PFSK-1 (cell line): ENCODE measurements around the gene AGGF1.

ENCODE experiments used
- FOXP2 ChIP-seq: optimal IDR thresholded peaks from 2 replicates; pipeline ENCODE3; 2011; ENCODE audit warnings: borderline replicate concordance, control low read depth, inconsistent platforms; ENCODE audit not compliant: insufficient read depth; ENCODE audit errors: extremely low read length, extremely low read depth
- POLR2AphosphoS5 ChIP-seq: IDR thresholded peaks from 2 replicates; pipeline ENCODE4 v1.6.1; 2012; ENCODE audit warnings: low read depth, mild to moderate bottlenecking, control low read depth, low read length, moderate library complexity
- REST ChIP-seq, 2 experiments: IDR thresholded peaks; 2 replicates each; pipeline versions ENCODE4 v1.6.1 to v1.8.0; 2011 to 2012; ENCODE audit warnings: low read depth in 2 of 2, low read length in 2 of 2, control low read depth in 1 of 2, inconsistent platforms in 1 of 2, mild to moderate bottlenecking in 1 of 2, moderate library complexity in 1 of 2; ENCODE audit not compliant: insufficient read depth in 1 of 2
- SIN3A ChIP-seq: IDR thresholded peaks from 2 replicates; pipeline ENCODE4 v1.6.1; 2012; ENCODE audit warnings: mild to moderate bottlenecking, low read length, moderate library complexity, borderline replicate concordance; ENCODE audit not compliant: insufficient read depth
- TAF1 ChIP-seq: IDR thresholded peaks from 2 replicates; pipeline ENCODE4 v1.6.1; 2012; ENCODE audit warnings: low read length, control low read depth, borderline replicate concordance; ENCODE audit not compliant: insufficient read depth

AGGF1 gene

GRCh38 chr5:77015938-77016569 is 14.2 kb upstream of the AGGF1 start:
- TF ChIP-seq TAF1 (no peak), REST (IDR thresholded peaks at IDR 0.05; ENCODE audit: insufficient read depth in 1 of 2, low read depth in 2 of 2, low read length in 2 of 2) (no peak), SIN3A (no peak), FOXP2 (no peak), POLR2AphosphoS5 (no peak)

GRCh38 chr5:77016962-77017361 is 13.2 kb upstream of the AGGF1 start:
- TF ChIP-seq POLR2AphosphoS5 (no peak), REST (IDR thresholded peaks at IDR 0.05; ENCODE audit: insufficient read depth in 1 of 2, low read depth in 2 of 2, low read length in 2 of 2) (no peak), TAF1 (no peak), SIN3A (no peak), FOXP2 (no peak)

GRCh38 chr5:77017668-77018067 is 12.5 kb upstream of the AGGF1 start:
- no peak for TF ChIP-seq TAF1
- no peak for TF ChIP-seq SIN3A
- no peak for TF ChIP-seq REST (IDR thresholded peaks at IDR 0.05; ENCODE audit: insufficient read depth in 1 of 2, low read depth in 2 of 2, low read length in 2 of 2)
- no peak for TF ChIP-seq POLR2AphosphoS5
- no peak for TF ChIP-seq FOXP2

- no peak for TF ChIP-seq TAF1
- TF ChIP-seq REST (IDR thresholded peaks at IDR 0.05; ENCODE audit: insufficient read depth in 1 of 2, low read depth in 2 of 2, low read length in 2 of 2): no peak
- TF ChIP-seq FOXP2: no peak
- no peak for TF ChIP-seq POLR2AphosphoS5
- no peak for TF ChIP-seq SIN3A
These were observed 7.4 kb upstream of the AGGF1 start for GRCh38 chr5:77022511-77023417.

GRCh38 chr5:77024490-77024889 is 5.7 kb upstream of the AGGF1 start:
- TF ChIP-seq POLR2AphosphoS5: no peak
- no peak for TF ChIP-seq TAF1
- TF ChIP-seq REST (IDR thresholded peaks at IDR 0.05; ENCODE audit: insufficient read depth in 1 of 2, low read depth in 2 of 2, low read length in 2 of 2): no peak
- TF ChIP-seq FOXP2: no peak
- TF ChIP-seq SIN3A: no peak
